ENCODE data around the gene USO1.
A peak's percentile ranks its signal among the peaks of the same experiment; 100 is the strongest.
"Not testable (repeated sequence)": the region's sequence is repeated elsewhere in the genome, so short reads cannot be mapped to it uniquely, and the experiment has no call there.

Gene USO1

DNA sequence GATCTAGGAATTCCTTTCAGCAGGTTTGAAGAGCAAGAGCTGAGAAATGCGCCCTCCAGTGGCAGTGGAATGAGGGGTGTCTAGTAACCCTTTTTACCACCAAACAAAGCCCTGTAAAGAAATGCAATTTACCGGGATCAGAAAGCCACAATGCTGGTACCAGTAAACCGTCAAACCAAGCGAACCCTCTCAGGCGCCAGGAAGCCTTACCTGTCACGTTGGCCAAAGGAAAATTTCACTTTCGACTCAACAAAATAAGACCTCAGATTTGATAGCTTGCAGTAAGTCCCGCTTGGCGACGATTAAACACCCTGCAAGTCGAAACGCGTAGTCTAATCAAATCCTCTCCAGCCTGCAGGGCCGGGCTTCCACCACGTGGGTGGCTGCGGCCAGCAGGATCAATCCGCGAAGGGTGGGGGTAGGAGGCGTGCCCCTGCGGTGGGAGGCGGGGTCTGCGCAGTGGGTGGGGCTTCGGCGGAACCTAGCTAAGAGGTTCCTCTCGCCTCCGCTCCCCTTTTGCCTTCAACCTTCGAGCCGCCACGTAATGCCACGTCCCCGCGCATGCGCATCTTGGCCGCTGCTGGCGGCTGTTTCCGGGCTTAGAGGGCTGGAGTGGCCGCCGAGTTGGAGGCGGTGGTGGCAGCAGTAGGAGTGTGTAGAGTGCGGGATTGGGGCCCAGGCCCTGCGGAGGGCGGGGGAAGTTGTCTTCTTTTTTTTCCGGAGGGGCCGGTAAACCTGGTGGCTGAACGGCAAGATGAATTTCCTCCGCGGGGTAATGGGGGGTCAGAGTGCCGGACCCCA, at the start of gene USO1:
Gene USO1, plus strand, starts transcription at position 512 of the 801 bp plus-strand sequence. Its CDS starts 243 bp downstream, at position 755.
- peak; percentile 97 to 99 (median 98) for DNase-seq (ENCODE audit: low read depth in 3 of 3, low spot score in 1 of 3)

GRCh38 chr4:75675004-75675531, 49.3 kb upstream of the USO1 start:
- no peak for DNase-seq (ENCODE audit: low read depth in 3 of 3, low spot score in 1 of 3)

DNA sequence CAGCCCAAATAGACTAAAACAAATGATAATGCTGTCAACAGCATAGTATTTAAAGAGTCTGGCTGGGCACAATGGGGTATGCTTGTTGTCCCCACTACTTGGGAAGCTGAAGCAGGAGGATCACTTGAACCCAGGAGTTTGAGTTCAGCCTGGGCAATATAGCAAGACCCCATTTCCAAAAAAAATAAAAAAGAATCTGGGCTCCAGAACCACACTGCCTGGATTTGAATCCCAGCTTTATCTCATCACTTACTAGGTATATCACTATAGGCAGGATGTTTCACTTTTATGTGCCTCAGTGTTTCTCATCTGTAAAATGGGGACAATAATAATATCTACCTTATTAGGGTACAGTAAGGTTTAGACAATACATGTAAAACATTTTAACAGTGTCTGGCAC, 45.9 kb upstream of the USO1 start:
- DNase-seq (ENCODE audit: low read depth in 3 of 3, low spot score in 1 of 3) = no peak

DNA sequence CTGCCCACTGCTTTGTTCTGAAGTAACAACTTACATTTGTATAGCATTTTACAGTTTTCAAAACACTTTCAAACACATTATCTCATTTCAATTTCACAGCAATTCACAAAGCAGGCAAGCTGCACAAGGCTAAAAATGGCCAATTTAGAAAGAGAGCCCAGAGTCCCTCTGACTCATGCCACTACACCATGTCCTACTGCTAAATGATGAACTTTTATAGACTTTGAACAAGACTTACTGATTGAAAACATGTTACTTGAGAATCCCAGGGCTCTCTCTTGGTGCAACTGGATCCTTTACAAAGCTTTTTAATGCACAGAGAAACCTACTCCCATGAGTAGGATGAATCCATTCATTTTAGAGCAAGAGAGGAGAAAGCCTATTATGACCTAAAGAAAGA, 45.4 kb upstream of the USO1 start:
- no peak for DNase-seq (ENCODE audit: low read depth in 3 of 3, low spot score in 1 of 3)

GRCh38 chr4:75679876-75680575, 44.4 kb upstream of the USO1 start:
- DNase-seq (ENCODE audit: low read depth in 3 of 3, low spot score in 1 of 3) = no peak

GRCh38 chr4:75683482-75684155, 40.8 kb upstream of the USO1 start:
- no peak for DNase-seq (ENCODE audit: low read depth in 3 of 3, low spot score in 1 of 3)

GRCh38 chr4:75685546-75686189, 38.7 kb upstream of the USO1 start:
- no peak for DNase-seq (ENCODE audit: low read depth in 3 of 3, low spot score in 1 of 3)

- no peak for DNase-seq (ENCODE audit: low read depth in 3 of 3, low spot score in 1 of 3)
These were observed 38.0 kb upstream of the USO1 start for GRCh38 chr4:75686346-75686745.

GRCh38 chr4:75687125-75687524, 37.3 kb upstream of the USO1 start:
- DNase-seq (ENCODE audit: low read depth in 3 of 3, low spot score in 1 of 3) = not testable (repeated sequence)

DNA sequence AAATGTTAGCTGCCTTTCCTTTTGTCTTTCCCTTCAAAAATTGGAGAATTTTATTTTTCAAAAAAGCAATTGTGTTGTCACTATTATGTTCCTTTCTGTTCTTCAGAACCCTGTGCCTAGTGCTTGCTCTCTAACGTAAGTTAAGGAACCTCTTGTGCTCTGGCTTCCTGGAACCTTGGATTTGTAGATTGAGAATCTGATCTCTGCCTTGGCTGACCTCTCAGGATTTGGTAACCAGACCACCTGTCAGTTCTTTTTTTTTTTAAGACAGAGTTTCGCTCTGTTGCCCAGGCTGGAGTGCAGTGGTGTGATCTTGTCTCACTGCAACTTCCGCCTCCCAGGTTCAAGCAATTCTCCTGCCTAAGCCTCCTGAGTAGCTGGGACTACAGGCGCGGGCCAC, 32.3 kb upstream of the USO1 start:
- not testable (repeated sequence) for DNase-seq (ENCODE audit: low read depth in 3 of 3, low spot score in 1 of 3)

DNA sequence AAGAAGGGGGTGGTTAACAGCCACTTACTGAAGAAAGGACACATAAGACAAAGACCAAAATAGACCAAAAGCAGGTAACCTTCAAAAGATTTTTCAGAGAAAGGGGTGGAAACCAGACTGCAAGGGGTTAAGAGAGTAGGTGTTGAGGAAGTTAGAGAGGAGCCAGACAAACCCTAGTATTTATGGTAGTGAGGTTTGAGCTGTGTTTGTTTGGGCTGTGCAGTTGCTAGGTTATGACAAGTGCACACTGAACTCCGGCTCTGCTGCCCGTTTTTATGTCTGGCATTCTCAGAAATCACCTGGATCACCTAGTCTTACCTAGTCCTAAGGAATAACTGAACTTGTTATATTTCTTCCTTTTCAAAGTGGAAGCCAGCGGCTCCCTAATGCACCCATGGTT, 28.3 kb upstream of the USO1 start:
- no peak for DNase-seq (ENCODE audit: low read depth in 3 of 3, low spot score in 1 of 3)

DNA sequence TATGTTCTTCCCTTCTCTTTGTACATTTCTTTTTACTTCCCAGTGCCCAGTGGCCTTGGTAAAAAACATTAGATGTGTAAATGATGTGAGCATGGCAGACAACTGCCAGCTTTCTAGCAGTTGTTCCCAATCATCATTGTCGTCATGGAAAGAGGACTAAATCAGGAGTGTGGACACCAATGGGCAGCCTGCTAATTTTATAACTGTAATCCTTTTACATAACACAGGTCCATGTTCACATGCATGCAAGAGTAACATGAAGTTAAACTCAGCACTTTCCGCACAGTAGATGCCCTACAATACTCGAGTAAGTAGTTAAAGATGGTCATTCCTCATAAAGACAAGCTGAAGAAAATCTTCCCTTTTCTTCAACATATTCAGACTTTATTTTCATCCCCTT, 27.8 kb upstream of the USO1 start:
- no peak for DNase-seq (ENCODE audit: low read depth in 3 of 3, low spot score in 1 of 3)

- DNase-seq (ENCODE audit: low read depth in 3 of 3, low spot score in 1 of 3) = no peak
These were observed 26.0 kb upstream of the USO1 start for GRCh38 chr4:75698162-75698962.

DNA sequence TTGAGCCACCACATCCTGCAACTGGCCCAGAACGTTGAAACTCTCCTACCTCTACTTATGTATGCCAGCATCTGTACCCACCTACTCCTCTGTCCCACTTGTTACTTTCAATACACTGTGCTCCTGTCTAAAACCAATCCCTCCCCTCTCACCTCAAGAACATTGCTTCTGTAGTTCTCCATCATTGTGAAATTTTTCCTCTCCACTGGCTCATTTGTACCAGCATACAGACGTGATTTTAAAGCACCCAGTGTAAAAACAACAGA, 25.5 kb upstream of the USO1 start:
- DNase-seq (ENCODE audit: low read depth in 3 of 3, low spot score in 1 of 3) = no peak

- no peak for DNase-seq (ENCODE audit: low read depth in 3 of 3, low spot score in 1 of 3)
These were observed 25.1 kb upstream of the USO1 start for GRCh38 chr4:75699299-75699698.

- no peak for DNase-seq (ENCODE audit: low read depth in 3 of 3, low spot score in 1 of 3)
These were observed 21.4 kb upstream of the USO1 start for GRCh38 chr4:75702919-75703411.

DNA sequence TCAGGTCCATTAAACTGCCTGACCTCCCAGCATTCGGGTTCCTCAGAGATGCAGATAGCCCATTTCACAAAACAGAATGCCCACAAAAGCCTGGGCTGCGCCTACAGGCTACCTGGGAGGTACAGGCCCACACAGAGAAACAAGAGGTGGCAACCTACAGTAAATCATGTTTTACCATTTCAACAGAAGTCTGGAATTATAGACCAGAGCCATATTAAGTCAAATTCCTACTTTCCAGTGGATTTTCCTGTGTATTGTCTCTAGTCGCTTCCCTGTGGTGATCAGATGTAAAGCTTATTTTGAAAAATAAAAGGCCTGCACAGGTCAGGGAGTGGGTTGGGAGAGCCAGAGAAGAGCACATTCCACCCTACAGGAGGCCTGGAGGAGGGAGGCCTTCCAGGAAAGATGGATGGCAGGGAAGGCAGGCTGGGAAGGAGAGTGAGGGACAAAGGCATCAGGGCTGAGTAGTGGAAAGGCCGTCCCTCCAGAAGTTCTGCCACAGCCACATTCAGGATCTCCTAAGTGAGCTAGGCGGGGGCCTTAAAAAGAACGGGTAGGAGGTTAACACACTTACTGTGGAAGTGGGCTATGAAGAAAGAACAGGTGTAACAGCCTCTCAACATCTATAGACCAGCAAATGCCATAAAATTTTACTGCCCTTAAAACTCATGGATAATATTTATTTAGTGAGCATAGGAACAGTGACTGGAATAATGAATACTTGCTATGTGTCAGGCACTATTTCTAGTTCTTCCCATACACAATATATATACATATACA, 19.0 kb upstream of the USO1 start:
- DNase-seq (ENCODE audit: low read depth in 3 of 3, low spot score in 1 of 3) = no peak

DNA sequence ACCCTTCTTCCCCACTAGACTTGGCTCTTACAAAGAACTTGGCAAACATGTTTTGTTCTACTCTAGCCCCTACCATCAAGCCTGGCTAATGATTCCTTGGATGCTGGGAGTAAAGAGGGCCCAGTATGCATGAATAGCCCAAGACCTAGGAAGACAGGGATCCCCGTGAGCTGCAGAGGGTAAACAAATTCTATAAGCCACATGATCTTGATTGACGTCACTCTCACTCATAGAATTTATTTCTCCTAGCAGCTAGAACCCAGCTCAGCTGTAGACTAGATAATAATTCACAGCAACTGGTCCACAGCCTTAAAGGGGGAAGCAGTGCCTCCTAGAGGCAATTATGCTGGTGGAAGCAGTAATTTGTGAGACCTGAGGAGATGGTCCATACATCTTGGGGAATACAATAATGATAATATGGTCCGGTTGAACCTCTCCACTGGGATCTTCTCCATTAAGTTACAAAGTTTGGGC, 16.1 kb upstream of the USO1 start:
- no peak for DNase-seq (ENCODE audit: low read depth in 3 of 3, low spot score in 1 of 3)

- DNase-seq (ENCODE audit: low read depth in 3 of 3, low spot score in 1 of 3) = no peak
These were observed 14.1 kb upstream of the USO1 start for GRCh38 chr4:75710246-75710645.

GRCh38 chr4:75714011-75714410, 10.4 kb upstream of the USO1 start:
- no peak for DNase-seq (ENCODE audit: low read depth in 3 of 3, low spot score in 1 of 3)
